GM18873 (cell line): ENCODE data around the gene LGI2.

Experiments used
- ATAC-seq: cut with Tn5 transposase; IDR thresholded peaks from one replicate; pipeline ENCODE4 v1.9.1; 2021; ENCODE audit warnings: mild to moderate bottlenecking, moderate library complexity, moderate number of reproducible peaks; ENCODE audit not compliant: unreplicated experiment, low FRiP score

Gene LGI2

DNA sequence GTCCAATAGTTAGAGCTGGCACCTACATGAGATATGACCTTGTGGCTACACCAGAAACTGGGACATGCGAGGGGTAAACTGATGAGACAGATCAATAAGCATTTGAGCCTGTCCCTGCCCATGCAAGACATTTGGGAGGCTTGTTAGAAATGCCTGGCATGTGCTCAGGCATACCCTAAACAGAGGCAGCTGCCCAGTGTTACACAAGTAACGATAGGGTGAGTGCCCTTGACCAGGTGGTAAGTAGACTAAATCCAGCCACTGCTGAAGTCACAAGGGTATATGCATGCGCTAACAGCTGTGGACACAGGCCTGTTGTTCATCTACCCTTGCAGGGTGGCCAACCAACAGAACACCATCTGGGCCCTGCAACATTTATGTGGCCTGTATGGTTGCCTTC is 61.8 kb downstream of the LGI2 start:
- ATAC-seq = no peak

DNA sequence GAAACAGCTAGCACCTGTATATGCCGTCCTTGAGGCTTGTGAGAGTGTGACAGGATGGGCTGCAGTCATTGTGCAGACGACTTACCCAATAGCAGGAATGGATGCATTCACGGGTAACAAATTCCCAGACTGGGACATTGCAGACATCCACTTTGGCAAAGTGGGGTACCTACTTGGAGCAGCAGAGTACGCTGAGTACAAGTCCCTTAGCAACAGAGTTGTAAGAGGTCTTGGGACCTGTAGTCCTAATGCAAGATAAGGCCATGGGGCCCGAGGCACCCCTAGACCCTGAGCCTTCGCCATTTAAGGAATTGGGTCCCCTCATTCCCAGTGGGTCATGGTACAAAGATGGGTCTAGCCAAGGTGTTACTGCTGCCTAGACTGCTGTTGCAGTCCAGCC is 62.5 kb downstream of the LGI2 start:
- no peak for ATAC-seq

DNA sequence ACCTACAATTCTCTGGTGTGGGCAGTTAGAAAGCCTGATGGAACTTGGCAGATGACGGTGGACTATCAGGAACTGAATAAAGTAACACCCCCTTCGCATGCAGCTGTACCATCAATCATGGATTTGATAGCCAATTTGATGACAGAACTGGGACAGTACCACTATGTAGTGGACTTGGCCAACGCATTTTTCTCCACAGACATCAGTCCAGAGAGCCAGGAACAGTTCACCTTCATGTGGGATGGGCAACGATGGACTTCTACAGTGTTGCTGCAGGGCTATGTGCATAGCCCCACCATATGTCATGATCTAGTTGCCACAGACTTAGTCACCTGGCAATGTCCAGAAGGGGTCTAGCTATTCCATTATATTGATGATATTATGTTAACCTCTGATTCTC is 63.4 kb downstream of the LGI2 start:
- no peak for ATAC-seq

DNA sequence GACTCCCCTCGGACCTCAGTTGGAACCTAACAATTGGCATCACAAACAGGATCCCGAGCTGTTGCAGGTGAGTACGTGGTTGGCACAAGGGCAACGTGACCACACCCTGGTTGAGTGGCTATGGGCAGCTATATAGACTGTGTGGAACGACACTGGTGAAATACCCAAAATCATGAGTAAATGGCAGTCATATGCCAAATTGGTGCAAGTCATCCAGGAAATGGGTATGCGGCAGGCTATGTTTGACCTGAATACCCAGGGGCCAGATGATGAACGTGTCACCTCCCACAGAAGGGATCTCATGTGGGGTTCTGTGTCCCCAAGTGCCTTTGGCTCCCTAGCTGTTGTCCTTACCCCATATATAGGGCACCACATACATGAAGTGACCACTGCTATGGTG is 64.7 kb downstream of the LGI2 start:
- no peak for ATAC-seq

DNA sequence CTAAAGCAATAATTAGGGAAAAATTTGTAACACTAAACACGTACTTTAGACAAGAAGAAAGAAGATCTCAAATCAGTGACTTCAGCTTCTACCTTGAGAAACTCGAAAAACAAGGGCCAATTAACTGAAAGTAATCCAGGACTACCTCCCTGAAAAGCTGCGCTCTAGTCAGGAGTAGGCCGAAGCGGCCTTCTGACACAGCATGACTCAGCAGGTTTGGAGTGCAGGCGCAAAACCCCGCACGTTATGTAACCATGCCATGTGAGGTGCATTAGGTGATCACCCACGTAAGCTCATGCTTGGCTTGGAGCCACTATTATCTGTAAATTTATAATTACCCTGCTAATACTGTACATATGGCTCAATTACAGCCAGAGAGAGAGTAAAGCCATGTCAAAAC is 65.1 kb downstream of the LGI2 start:
- no peak for ATAC-seq

DNA sequence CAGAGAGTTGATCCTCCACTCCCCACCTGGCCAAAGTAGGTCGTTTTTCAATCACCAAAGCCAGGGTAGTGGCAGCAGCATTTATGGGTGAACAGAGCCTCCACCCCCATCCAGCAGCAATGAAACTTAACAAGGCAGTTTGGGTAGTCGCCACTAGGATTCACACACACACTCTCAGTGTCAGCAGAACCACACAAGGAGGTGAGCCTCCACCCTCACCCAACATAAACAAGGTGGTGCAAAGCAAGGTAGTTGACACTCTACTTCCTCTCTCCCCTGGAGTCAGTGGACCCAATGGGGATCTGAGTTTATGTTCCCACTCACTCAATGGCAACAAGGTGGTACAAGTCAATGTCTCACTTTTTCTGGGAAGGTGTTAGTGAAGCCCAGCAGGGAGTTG is 67.5 kb downstream of the LGI2 start:
- ATAC-seq = no peak

DNA sequence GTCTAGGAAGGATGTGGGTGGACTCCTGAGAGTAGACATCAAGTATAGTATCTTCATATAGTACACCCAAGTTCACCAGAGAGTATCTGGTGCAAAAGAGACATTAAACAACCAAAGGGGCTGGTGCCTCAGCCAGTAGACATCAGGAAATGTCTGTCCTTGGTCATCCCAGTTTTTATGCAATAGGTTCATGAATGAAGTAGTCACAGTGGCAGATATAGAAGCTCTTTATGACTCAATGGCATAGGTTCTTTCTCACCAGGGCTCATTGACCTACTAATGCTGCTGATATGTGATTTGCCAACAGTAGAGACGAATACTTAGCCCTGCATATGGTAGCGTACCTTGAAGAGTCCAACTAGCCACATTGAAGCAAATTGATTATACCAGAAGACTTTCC is 72.9 kb downstream of the LGI2 start:
- ATAC-seq = no peak

DNA sequence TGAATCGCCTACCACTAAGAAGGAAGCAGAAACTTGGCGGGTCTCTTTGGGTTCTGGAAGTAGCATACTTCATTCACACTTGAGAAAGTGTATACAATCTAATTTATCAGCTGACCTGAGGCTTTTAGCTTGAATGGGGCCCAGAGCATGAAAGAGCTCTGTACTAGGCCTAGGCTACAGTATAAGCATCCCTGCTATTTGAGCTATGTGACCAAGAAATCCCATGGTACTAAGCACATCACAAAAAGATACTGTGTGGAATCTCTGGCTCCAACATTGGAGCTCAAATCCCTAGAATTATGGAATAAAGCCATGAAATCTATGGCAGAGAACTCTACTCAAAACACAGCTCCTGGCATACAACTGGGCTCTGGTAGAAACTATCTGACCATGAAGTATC is 74.0 kb downstream of the LGI2 start:
- ATAC-seq = no peak

DNA sequence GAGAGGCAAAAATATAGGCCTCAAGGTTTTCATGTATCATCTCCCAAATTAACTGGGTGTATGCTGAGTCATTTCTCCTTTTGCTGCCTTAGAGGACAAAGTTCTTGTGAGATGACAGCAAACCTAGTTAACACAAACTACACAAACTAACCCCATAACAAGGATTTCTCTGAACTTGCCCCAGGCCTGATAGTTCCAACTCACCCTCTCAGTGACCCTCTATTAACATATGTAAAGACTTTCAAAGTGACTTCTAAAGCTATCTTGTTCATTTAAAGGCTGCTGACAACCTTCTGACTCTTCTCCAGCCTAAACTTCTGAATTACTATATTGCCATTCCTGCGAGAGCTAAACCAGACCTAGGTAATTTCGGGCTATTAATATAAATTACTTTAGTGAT is 74.7 kb downstream of the LGI2 start:
- no peak for ATAC-seq

DNA sequence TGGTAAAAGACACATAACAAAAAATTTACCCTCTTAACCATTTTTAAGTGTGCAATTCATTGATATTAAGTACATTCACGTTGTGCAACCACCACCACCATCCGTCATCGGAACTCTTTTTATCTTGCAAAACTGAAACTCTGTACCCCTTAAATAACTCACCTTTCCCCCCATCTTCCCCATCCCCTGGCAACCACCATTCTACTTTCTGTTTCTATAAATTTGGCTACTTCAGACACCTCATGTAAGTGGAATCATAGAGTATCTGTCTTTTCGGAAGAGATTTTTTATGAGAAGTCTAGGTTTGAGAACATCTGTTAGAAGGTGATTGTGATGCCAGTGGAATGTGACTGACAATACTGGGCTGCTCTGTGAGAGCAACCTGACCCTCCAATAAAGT is 78.1 kb downstream of the LGI2 start:
- no peak for ATAC-seq

DNA sequence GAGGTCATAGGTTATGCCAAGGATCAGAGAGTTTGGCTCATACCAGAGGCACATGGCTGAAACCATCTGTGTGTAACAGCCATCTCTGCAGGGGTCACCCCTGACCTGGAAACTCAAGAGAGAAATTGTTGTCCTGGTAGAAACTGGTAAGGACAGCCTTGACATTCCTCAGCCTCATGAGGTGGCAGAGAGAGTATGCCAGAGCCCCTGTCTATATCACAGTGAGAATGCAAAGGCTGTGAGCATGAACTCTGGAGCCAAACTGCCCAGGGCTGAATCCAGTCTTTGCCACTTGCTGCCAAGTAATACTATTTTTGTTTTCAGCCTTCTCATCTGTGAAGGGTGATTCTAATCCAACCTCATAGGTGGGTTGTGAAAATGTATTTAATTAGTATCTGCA is 80.8 kb downstream of the LGI2 start:
- ATAC-seq = no peak
